HTR-8/SVneo (cell line): ENCODE data around the gene ARHGAP10.

Experiments
- DNase-seq: peaks from one replicate; pipeline ENCODE4 v3.0.0; 2011; ENCODE audit warnings: low spot score, mixed read lengths; ENCODE audit not compliant: insufficient read length
- FAIRE-seq: peaks from 2 replicates; lab custom pipeline; 2011; peaks lifted over from hg19 to GRCh38; lab: Jason Lieb, UNC

The ARHGAP10 gene

DNA sequence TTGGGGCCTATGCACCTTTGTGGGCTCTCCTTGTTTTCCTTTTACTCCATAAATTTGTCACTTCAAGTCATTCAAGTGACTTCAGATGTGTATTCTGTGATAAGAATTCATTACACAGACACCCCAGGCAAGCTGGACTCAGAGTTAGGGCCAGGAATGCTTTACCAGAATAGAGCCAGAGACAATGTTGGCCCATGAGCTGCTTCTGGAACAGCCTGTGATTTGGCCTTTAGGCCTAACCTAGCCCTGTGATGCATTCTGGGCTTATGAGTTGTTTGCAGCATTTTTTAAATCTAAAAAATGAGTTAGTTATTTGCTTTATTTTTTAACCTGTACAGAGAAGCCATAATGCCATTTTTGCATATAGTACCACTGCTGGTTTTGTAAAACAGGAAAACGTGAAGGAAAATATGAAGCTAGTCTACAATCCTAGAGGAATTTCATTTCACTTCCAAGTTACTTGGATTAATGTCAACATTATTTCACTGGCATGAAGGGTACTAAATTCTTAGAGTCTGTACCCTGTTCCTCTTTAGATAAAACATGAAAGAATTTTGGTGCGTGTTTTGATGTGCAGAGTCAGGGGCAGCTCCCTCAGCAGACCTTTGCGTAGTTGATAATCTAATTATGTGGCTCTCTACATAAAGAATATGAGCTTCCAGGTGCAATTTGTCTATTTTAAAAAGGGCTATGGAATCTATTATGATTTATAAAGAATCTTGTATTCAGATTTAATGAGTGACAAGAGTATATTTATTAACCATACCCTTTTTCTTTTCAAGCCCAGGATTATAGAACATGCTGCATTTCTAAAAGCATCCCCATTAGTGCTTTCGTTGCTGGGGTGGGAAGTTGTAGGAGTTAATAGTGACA, 84.7 kb downstream of the ARHGAP10 start:
- no peak for FAIRE-seq

DNA sequence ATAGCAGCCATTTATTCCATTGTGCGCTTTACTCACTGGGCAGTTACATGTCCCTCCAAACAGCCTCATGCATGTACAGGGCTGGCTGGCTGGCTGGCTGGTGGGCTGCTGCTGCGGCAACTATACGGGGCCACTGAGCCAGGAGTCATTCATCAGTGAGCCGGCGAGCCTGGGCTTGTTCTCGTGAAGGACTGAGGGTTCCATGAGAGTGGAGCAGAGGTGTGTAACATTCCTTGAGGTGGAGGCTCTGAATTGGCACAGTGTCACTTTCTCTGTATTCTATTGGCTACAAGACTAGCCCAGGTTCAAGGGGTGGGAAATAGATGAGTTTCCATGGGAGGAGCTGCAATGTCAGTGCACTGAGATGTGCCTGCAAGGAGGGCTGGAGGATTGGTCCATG, 89.1 kb downstream of the ARHGAP10 start:
- DNase-seq, result no peak
- FAIRE-seq, result no peak

More for the DNA sequence above, 84.7 kb downstream of the ARHGAP10 start:
- no peak for DNase-seq

DNA sequence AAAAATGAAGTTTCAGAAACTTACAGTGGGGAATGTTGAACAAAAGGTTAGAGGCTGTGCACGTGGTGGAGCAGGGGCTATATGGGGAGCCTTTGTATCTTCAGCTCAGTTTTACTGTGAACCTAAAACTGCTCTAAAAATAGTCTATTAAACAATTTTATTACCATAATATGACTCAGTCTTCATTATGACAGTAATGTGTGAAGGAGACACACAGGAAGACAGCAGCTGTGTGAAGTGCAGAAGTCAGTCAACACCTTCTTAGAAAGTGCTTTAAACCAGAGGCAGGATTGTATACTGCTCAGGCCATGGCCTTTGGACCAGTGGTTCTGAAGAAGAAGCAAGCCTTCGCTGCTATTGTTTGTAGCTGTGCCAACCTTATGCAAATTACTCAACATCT, 89.7 kb downstream of the ARHGAP10 start:
- FAIRE-seq, result no peak
- no peak for DNase-seq

DNA sequence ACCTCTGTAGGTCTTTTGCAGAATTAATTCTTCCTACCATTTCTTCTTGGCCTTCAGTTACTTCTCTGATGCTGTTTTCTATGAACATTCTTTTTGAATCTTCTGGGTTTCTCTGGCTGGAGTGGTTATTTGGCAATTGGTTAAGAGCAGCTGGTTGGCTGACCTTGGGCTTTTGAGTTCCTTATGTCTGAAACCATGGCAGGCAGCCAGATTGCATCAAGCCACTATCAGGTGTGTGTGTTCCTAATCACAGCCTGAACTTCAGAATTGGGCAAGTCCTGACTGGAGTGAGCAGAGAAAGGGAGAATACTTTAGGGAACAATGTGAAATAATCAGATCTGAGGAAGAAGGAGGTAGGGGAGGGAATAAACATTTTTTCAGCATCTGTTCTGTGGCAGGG, 90.2 kb downstream of the ARHGAP10 start:
- no peak for FAIRE-seq

DNA sequence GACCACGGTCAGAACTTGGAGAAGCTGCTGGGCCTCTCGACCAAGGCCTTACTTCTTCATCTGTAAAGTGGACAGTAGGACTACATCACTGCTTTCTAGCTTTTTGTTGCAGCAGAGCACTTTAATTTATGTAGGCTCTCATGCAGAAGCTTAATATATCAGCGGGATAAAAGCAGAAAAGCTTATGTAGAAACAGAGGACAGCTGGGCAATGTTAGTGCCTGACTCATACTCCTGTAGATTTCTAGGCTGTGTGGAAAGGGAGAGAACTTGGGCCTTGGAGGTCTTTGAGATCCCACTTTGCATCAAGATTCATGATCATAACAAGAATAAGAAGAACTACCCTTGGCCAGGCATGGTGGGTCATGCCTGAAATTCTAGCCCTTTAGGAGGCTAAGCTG, 91.2 kb downstream of the ARHGAP10 start:
- DNase-seq (no peak), FAIRE-seq (no peak)

More for the DNA sequence above, 90.2 kb downstream of the ARHGAP10 start:
- DNase-seq, result no peak

DNA sequence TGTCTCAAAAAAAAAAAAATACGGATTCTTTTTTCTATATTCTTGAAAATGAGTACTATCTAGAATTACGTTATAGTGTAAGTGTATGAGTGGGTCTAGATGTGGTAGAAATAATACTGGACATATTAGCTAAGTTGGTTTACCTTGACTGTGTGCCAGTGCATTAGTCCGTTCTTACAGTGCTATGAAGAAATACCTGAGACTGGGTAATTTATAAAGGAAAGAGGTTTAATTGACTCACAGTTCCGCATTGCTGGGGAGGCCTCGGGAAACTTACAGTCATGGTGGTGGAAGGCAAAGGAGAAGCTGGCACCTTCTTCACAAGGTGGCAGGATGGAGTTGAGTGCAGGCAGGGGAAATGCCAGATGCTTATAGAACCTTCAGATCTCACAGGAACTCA, 92.4 kb downstream of the ARHGAP10 start:
- FAIRE-seq (no peak), DNase-seq (no peak)

DNA sequence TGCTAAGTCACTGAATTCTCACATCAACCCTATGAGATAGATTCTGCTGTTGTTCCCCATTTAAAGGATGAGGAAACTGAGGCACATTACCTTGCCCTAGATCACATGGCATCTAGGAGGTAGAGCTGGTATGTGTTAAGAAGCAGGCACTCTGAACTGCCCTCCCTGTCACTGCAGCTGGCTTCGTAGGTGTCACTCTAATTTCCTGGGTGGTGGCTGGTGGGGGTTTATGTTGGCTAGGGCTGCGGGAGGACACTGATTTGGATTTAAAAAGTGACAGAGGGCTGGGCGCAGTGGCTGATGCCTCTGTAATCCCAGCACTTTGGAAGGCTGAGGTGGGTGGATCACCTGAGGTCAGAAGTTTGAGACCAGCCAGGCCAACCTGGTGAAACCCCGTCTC, 93.0 kb downstream of the ARHGAP10 start:
- FAIRE-seq (no peak), DNase-seq (no peak)

DNA sequence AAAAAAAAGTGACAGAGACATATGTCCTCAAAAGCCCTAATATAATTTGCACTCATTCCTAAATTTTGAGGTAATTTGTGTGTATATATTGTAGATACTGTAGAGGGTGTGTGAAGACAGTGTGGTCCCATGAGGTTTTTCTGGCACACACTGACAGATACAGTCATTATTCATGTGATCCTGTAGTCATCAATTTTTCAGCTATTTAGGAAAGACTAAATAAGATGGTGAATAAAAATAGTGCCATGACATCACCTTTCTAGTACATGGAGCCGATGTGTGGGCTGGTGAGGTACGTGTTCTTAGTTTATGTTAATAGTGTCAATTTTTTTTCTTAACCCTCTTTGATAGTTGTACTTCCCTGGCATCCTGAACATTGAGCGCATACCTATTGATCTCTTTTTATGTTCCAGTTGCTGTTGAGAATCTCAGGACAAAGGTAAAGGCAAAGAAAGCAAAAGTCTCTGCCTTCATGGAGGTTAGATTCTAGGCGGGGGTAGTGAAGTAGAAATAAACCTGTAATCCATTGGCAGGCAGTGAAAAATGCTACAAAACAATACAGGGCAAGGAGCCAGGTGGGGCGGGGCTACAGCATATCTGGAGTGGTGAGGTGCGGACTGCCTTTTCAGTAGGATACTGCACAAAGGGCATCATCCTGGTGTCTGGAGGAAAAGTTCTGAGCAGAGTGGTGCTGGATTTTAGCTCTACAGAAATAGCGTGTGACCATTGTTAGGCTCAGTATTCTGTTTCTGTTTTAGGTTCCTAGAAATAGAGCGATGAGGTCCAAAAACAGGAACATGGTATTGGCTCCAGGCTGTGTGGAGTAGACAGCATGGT, 93.8 kb downstream of the ARHGAP10 start:
- FAIRE-seq, result no peak
- no peak for DNase-seq

DNA sequence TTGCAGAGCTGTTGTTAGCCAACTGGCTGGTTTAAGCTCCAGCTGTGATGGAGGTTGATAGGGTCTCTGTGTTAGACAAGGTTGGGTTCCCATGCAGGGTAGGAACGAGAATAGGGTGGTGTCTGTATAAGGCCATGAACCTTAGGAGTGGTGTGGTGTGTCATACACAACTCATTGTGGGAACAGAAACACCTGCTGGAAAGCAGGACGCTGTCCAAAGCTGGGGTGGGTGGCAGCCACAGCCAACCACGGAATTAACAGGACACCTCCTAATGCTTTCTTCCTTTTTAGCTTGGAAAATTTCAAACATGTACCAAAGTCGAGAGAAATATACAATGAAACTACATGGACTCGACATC, 94.4 kb downstream of the ARHGAP10 start:
- DNase-seq (no peak), FAIRE-seq (no peak)

DNA sequence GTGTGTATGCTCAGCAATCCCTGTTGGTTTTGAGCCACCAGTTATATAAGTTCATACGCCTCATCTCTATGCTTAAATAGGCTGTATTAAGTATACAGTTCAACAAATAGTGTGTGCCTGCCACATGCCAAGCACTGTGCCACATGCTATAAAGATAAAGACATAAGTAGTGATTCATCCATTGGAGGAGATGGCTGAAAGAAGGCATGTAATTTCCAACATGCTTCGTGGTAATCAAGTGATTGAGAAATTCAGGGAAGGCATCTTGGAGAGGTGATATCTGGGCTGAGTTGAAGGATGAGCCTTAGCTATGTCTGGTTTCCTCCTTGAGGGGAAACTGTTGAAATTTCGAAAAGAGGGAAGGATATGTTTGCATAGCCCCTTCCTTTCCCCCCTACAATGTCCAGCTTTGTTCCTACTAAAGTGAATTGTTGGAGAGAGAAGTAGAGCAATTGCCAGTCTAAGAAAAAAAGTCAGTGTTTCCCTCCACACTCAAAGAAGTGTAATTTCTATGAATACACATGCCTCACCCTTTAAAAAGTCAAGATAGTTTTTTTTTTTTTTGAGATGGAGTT, 96.5 kb downstream of the ARHGAP10 start:
- DNase-seq (no peak), FAIRE-seq (no peak)

DNA sequence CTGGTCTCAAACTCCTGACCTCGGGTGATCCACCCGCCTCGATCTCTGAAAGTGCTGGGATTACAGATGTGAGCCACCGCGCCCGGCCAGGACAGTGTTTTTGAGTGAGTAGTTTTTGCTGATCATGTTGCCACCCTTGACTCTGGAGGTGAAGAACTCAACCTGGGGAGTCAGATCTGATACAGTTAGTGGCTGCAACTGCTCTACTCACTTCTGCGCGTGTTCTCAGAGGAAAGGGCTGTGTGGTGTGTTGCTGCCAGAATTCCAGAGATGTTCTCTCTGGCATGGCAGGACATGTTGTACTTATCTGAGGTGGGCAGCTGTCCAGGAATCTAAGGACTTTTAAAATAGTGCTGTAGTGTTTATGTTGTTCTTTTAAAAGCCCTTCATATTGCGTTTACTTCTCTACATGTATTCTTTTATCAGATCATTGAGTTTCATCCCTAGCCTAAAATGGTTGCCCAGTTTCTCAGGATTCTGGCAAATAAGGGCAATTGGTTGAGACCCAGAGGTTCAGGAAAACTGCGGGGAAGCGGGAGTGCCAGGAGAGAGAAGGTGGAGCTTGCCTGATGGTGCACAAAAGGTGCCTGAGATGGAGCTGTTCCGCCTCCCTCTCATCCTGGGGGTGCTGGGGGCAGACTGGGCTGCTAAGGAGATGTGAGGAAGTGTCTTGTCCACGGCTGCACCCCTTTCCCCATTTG, 97.7 kb downstream of the ARHGAP10 start:
- DNase-seq, result no peak
- no peak for FAIRE-seq

DNA sequence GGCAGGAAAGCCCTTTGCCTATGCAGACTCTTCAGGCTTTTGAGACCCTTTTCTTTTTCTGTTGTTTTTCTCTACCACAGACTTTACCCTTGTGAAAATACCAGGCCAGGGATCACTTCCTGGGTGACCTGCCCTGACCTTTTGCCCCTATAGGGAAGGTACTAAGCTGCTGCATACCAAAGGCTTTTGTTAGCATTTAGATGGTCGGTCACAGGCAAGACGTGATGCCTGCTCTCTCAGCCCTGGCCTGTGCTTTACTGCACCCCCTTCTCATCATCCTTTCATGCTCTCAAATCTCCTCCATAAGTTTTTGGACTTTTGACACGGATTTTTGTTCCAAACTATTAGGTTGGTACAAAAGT, 98.2 kb downstream of the ARHGAP10 start:
- FAIRE-seq, result no peak
- no peak for DNase-seq

DNA sequence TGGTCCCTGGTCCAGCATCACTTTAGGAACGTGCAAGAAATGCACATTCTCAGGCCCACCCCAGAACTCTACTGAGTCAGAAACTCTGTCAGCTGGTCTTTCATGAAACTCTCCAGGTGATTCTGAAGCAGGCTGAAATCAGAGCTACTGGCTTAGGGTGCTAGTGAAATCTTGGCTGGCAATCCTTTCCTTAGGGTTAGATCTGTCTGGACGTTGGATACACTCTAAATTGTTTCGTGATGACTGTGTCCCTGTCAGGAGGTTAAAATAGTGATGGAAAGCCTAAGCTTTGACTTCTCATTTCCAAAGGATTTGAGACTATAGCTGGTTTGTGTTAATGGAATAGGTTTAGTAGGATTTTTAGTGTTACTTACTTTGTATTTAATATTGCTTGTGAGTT, 99.1 kb downstream of the ARHGAP10 start:
- FAIRE-seq (no peak), DNase-seq (peak; percentile 20)

DNA sequence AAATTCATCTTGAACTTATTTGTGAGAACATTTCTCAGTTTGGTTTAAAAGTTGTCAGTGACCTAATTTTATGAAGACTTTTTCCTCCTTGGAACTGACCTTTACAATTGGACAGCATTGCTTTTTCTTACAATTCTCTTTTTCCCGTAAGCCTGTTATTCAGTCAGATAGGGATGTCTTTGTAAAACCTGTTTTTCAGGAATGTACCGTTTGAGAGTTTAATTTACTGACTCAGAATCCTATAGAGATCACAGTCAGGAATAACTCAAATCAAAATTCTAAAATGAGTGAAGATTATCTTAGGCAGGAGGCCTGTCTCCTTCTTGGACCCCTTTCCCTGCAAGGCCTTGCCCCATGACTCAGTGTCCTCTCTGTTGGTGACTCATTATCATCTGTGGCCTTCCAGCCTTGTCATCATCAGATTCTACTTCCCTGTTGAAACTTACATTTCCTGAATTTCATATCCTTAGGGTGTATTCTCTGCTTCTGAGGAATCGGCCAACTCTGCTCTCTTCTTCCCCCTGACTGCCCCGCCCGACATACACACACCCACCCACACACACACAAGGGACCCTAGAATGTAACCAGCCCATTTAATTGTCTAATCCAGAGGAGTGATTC, 99.8 kb downstream of the ARHGAP10 start:
- no peak for FAIRE-seq
- DNase-seq, result peak; percentile 80

DNA sequence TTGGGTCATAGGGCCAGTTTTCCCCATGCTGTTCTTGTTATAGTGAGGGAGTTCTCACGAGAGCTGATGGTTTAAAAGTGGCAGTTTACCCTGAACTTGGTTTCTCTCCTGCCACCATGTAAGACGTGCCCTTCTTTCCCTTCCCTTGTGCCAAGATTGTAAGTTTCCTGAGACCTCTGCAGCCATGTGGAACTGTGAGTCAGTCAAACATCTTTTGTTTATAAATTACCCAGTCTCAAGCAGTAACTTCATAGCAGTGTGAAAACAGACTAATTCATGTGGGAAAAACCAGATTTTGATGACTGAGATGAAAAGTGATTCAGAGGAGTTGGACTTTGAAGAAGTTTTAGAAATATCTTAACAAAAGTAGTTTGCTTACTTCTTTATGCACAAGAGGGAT, 101.4 kb downstream of the ARHGAP10 start:
- FAIRE-seq (no peak), DNase-seq (no peak)

DNA sequence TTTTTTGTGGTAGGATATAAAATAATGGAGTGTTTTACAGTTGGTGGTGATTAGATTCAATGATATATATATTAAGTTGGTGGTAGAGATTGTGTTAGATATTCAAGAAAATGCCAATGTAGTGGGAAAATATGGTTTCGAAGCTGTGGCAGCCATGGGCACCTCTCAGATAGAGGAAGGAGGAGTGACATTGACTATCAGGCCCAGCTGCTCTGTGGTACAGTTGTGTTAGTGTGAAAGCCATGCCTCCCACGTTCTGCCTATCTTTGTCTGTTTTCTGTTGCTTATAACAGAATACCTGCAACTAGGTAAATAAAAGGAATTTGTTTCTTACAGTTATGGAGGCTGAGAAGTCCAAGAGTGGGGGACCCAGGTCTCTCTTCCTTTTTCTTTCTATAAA, 101.9 kb downstream of the ARHGAP10 start:
- DNase-seq, result no peak
- no peak for FAIRE-seq

DNA sequence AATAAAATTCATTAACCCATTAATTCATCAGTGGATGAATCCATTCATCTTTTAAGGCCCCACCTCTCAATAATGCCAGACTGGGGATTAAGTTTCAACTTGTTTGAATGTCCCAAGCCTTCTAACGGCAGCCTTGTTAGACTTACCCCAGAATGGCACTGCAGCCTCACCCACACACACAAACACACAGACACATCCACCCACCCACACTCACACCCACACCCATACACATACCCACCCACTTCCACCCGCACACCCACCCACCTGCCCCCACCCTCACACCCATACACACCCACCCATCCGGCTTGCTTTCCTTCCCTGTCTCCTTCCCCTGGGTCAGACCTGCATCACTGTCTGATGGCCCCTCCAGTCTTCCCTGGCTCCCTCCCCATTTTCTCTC, 102.6 kb downstream of the ARHGAP10 start:
- DNase-seq (no peak), FAIRE-seq (no peak)

DNA sequence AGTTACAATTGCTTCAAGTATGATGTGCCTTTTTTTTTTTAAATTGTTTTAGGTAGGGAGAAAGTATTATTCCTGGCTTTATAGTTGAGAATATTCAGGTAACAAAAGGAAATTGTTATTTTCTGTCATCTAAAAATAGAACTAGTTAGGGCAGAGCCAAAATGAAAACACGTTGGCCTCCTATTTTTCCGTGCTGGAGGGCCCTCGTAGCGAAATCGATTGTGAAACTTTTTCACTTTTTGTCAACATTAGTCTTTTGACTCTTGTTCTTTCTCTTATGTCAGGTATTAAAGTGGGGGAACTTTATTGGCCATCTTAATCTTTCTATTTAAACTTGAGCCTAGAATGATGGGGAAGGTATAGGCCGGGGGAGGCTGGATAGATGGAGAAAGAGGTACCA, 104.9 kb downstream of the ARHGAP10 start:
- DNase-seq, result no peak
- no peak for FAIRE-seq

DNA sequence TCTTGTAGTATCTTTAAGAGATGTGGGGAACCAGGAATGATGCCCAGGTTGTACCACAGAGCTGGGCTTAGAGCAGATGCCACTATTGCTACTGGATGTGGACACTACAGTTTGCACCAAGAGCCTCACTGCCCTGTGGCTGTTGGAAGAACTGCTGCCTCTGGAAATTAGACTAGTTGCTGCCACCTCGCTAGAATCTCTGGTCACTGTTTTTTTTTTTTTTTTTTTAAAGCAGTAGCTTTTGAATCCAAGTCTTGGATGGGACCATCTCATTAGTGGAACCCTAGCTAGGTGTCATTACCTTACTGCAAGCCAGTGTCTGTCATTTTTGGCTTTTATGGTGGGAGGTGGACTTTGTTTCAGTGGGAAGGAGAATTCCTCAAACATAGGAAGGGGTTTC, 105.5 kb downstream of the ARHGAP10 start:
- no peak for DNase-seq
- FAIRE-seq, result no peak

DNA sequence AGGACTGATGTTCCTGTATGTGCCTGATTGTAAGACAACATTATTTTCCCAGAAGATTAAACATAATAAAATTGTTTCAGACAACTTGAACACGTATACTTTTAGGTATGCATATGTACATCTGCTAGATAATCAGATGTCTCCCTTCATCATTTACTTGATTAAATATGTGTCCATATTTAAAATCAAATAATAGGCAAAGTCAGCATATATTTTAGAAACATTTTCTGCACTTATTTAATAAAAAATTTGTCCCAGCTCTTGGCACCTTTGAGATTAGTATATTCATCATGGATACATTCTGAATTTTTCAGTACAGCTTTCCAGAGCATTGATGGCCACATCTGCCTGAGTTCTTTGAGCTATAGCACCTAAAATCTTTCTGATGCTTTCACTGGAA, 106.0 kb downstream of the ARHGAP10 start:
- DNase-seq (no peak), FAIRE-seq (no peak)
